GM12878 (cell line): ENCODE data around the gene MBD2.

ENCODE experiments used
- ATF2 ChIP-seq: IDR thresholded peaks from 2 replicates; pipeline ENCODE4 v1.6.1; 2012; ENCODE audit warnings: low read length, inconsistent platforms
- BHLHE40 ChIP-seq, 2 experiments: fragments of 450-650 bp in 1 of 2; IDR thresholded peaks; 2 replicates each; pipeline ENCODE4 v1.6.1; 2011 to 2017; ENCODE audit warnings: low read depth in 2 of 2, borderline replicate concordance in 1 of 2, improper control_type of control experiment in 1 of 2, low read length in 1 of 2, mild to moderate bottlenecking in 1 of 2
- CHD2 ChIP-seq: IDR thresholded peaks from 2 replicates; pipeline ENCODE4 v1.6.1; 2011; ENCODE audit warnings: low read depth, low read length, improper control_type of control experiment, borderline replicate concordance
- JUND ChIP-seq: IDR thresholded peaks from 2 replicates; pipeline ENCODE4 v1.6.1; 2012; ENCODE audit warnings: low read depth, mild to moderate bottlenecking, low read length, improper control_type of control experiment, moderate library complexity
- MYC ChIP-seq: IDR thresholded peaks from 2 replicates; pipeline ENCODE4 v1.6.1; 2011; ENCODE audit warnings: mild to moderate bottlenecking, low read length, moderate library complexity, inconsistent platforms; ENCODE audit not compliant: insufficient read depth, insufficient replicate concordance, insufficient read length, severe bottlenecking
- NFXL1 ChIP-seq: fragments of 450-650 bp; IDR thresholded peaks from 2 replicates; pipeline ENCODE4 v1.6.1; 2017; ENCODE audit warnings: antibody characterized with exemption, mild to moderate bottlenecking, borderline replicate concordance
- POLR2A ChIP-seq: IDR thresholded peaks from 2 replicates; pipeline ENCODE4 v1.6.1; 2011; ENCODE audit warnings: low read depth, mild to moderate bottlenecking, low read length
- RAD21 ChIP-seq: IDR thresholded peaks from 2 replicates; pipeline ENCODE4 v1.6.1; 2011; ENCODE audit warnings: mild to moderate bottlenecking, low read depth, low read length, moderate library complexity; ENCODE audit not compliant: insufficient read depth
- RAD51 ChIP-seq: fragments of 450-650 bp; IDR thresholded peaks from 2 replicates; pipeline ENCODE4 v1.6.1; 2016; ENCODE audit warnings: moderate library complexity, mild to moderate bottlenecking, inconsistent platforms
- TCF3 ChIP-seq: IDR thresholded peaks from 2 replicates; pipeline ENCODE4 v1.6.1; 2012; ENCODE audit warnings: low read depth, mild to moderate bottlenecking, low read length, borderline replicate concordance; ENCODE audit not compliant: insufficient read depth
- USF2 ChIP-seq: IDR thresholded peaks from 2 replicates; pipeline ENCODE4 v1.6.1; 2011; ENCODE audit warnings: low read depth, low read length, improper control_type of control experiment, borderline replicate concordance
- TF ChIP-seq, protein P1 (sequence below), 3 experiments: IDR thresholded peaks in 2 of 3; conservative IDR thresholded peaks in 1 of 3; 2 replicates each; pipeline ENCODE4 v1.5.1; 2011; ENCODE audit warnings: low read depth in 3 of 3, low read length in 3 of 3, mild to moderate bottlenecking in 3 of 3, control low read depth in 2 of 3, moderate library complexity in 2 of 3, inconsistent platforms in 1 of 3, mixed read lengths in 1 of 3; ENCODE audit not compliant: control insufficient read depth in 2 of 3, insufficient read depth in 1 of 3; ENCODE audit errors: extremely low read depth in 1 of 3

- TF ChIP-seq MYC (no peak), ATF2 (no peak), CHD2 (no peak), USF2 (no peak), BHLHE40 (IDR thresholded peaks at IDR 0.05; ENCODE audit: borderline replicate concordance in 1 of 2, low read depth in 2 of 2, low read length in 1 of 2) (no peak), TCF3 (no peak), JUND (no peak), RAD51 (no peak), RAD21 (no peak), NFXL1 (no peak), POLR2A (no peak)
- TF ChIP-seq, protein P1, sequence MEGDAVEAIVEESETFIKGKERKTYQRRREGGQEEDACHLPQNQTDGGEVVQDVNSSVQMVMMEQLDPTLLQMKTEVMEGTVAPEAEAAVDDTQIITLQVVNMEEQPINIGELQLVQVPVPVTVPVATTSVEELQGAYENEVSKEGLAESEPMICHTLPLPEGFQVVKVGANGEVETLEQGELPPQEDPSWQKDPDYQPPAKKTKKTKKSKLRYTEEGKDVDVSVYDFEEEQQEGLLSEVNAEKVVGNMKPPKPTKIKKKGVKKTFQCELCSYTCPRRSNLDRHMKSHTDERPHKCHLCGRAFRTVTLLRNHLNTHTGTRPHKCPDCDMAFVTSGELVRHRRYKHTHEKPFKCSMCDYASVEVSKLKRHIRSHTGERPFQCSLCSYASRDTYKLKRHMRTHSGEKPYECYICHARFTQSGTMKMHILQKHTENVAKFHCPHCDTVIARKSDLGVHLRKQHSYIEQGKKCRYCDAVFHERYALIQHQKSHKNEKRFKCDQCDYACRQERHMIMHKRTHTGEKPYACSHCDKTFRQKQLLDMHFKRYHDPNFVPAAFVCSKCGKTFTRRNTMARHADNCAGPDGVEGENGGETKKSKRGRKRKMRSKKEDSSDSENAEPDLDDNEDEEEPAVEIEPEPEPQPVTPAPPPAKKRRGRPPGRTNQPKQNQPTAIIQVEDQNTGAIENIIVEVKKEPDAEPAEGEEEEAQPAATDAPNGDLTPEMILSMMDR (IDR thresholded peaks at IDR 0.05 in 2 of 3, conservative IDR thresholded peaks at IDR 0.05 in 1 of 3; ENCODE audit: control insufficient read depth in 2 of 3, extremely low read depth in 1 of 3, insufficient read depth in 1 of 3, low read depth in 3 of 3, low read length in 3 of 3): no peak
Measured at GRCh38 chr18:54109131-54109683, 115.3 kb downstream of the MBD2 start.
